Gastrocnemius medialis (tissue), 4 donors: ENCODE data around the gene ZFHX3.

Source experiments
- POLR2A ChIP-seq, 2 donors: fragments of 450-650 bp; IDR thresholded peaks; one replicate each; pipeline ENCODE4 v1.6.1; 2017; ENCODE audit warnings: antibody characterized with exemption in 2 of 2, mild to moderate bottlenecking in 2 of 2, moderate library complexity in 2 of 2
- TF ChIP-seq, protein P1 (sequence below), 5 experiments: fragments of 450-650 bp in 3 of 5; fragments of 200-600 bp in 2 of 5; sonication (generic) in 2 of 5; IDR thresholded peaks in 4 of 5; conservative IDR thresholded peaks in 1 of 5; 1 replicate in 4 of 5; 2 replicates in 1 of 5; pipeline ENCODE4 v1.5.1; 2016 to 2019; ENCODE audit warnings: antibody characterized with exemption in 5 of 5, mild to moderate bottlenecking in 3 of 5, moderate library complexity in 3 of 5

DNA sequence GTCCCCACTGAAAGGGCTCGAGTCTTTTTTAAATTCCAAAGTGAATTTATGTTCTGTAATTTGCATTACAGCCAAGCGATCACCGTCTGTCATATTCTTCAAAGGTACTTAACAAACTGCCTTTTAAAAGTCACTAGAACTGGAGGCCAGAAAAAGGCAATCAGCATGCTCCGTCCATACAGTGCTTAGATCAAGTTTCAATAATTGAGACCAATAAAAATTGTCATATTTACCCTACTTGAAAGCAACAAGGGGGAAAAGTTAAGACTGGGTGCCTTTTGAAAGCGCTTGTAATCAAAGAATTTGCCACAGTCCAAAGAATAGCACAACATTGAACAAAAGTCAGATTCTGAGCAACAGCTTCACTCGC, 9.0 kb upstream of the ZFHX3 start:
- TF ChIP-seq, protein P1, sequence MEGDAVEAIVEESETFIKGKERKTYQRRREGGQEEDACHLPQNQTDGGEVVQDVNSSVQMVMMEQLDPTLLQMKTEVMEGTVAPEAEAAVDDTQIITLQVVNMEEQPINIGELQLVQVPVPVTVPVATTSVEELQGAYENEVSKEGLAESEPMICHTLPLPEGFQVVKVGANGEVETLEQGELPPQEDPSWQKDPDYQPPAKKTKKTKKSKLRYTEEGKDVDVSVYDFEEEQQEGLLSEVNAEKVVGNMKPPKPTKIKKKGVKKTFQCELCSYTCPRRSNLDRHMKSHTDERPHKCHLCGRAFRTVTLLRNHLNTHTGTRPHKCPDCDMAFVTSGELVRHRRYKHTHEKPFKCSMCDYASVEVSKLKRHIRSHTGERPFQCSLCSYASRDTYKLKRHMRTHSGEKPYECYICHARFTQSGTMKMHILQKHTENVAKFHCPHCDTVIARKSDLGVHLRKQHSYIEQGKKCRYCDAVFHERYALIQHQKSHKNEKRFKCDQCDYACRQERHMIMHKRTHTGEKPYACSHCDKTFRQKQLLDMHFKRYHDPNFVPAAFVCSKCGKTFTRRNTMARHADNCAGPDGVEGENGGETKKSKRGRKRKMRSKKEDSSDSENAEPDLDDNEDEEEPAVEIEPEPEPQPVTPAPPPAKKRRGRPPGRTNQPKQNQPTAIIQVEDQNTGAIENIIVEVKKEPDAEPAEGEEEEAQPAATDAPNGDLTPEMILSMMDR (IDR thresholded peaks at IDR 0.05 in 4 of 5, conservative IDR thresholded peaks at IDR 0.05 in 1 of 5), result no peak
- TF ChIP-seq POLR2A (IDR thresholded peaks at IDR 0.05), result no peak
